HCT116 (cell line): ENCODE results near the gene IGSF21.
A peak's percentile ranks its signal among the peaks of the same experiment; 100 is the strongest.

Source experiments
- ELF1 ChIP-seq: IDR thresholded peaks from 2 replicates; pipeline ENCODE4 v1.6.1; 2012; ENCODE audit warnings: low read depth, borderline replicate concordance
- EZH2phosphoT487 ChIP-seq: fragments of 200-600 bp; IDR thresholded peaks from 2 replicates; pipeline ENCODE4 v1.6.1; 2018; ENCODE audit warnings: antibody characterized with exemption, borderline replicate concordance
- POLR2A ChIP-seq: IDR thresholded peaks from 2 replicates; pipeline ENCODE4 v1.7.0; 2011; ENCODE audit warnings: borderline replicate concordance; ENCODE audit not compliant: insufficient read depth, insufficient read length; ENCODE audit errors: extremely low read depth
- TCF7L2 ChIP-seq: IDR thresholded peaks from 2 replicates; pipeline ENCODE4 v1.7.0; 2011; ENCODE audit warnings: borderline replicate concordance, inconsistent platforms; ENCODE audit not compliant: insufficient read depth, insufficient read length; ENCODE audit errors: extremely low read depth
- ZNF274 ChIP-seq: fragments of 200-500 bp; sonication (Bioruptor generic); IDR thresholded peaks from 2 replicates; pipeline ENCODE4 v1.6.1; 2014; ENCODE audit warnings: mild to moderate bottlenecking, low read depth, low read length, inconsistent platforms
- TF ChIP-seq, protein P1 (sequence below), 3 experiments: fragments of 200-600 bp in 1 of 3; sonication (generic) in 1 of 3; IDR thresholded peaks in 2 of 3; conservative IDR thresholded peaks in 1 of 3; 2 replicates each; pipeline ENCODE4 v1.5.1; 2012 to 2017; ENCODE audit warnings: low read depth in 2 of 3, low read length in 2 of 3, antibody characterized with exemption in 1 of 3, borderline replicate concordance in 1 of 3, control low read depth in 1 of 3, mild to moderate bottlenecking in 1 of 3, mixed read lengths in 1 of 3, mixed run types in 1 of 3, moderate library complexity in 1 of 3; ENCODE audit not compliant: insufficient read depth in 1 of 3
- TF ChIP-seq, protein P2 (sequence below): IDR thresholded peaks from 2 replicates; pipeline ENCODE4 v1.6.1; 2012
- TF ChIP-seq, protein P3 (sequence below): IDR thresholded peaks from 2 replicates; pipeline ENCODE4 v1.6.1; 2012

DNA sequence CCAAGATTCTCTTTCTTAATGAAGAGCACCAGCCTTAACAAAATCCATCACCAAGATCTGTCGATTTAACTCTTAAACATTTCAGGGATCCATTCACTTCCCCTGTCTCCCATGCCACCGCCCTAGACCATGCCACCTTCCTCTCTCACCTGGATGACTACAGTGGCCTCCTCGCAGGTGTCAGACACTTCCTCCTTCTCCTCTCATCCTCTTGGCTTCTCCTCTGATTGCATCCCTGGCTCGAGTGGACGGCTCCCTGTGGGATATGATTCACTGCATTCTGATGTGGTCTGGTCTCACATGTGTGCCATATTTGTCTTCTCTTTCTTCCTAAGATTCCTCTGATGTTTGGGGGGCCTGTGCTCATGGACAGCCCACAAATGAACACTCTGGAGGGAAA, 306.7 kb downstream of the IGSF21 start:
- TF ChIP-seq TCF7L2 (no peak), ELF1 (no peak), ZNF274 (no peak), EZH2phosphoT487 (no peak), POLR2A (no peak)
- TF ChIP-seq, protein P1, sequence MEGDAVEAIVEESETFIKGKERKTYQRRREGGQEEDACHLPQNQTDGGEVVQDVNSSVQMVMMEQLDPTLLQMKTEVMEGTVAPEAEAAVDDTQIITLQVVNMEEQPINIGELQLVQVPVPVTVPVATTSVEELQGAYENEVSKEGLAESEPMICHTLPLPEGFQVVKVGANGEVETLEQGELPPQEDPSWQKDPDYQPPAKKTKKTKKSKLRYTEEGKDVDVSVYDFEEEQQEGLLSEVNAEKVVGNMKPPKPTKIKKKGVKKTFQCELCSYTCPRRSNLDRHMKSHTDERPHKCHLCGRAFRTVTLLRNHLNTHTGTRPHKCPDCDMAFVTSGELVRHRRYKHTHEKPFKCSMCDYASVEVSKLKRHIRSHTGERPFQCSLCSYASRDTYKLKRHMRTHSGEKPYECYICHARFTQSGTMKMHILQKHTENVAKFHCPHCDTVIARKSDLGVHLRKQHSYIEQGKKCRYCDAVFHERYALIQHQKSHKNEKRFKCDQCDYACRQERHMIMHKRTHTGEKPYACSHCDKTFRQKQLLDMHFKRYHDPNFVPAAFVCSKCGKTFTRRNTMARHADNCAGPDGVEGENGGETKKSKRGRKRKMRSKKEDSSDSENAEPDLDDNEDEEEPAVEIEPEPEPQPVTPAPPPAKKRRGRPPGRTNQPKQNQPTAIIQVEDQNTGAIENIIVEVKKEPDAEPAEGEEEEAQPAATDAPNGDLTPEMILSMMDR (IDR thresholded peaks at IDR 0.05 in 2 of 3, conservative IDR thresholded peaks at IDR 0.05 in 1 of 3; ENCODE audit: borderline replicate concordance in 1 of 3, insufficient read depth in 1 of 3, low read depth in 2 of 3, low read length in 2 of 3) = no peak
- TF ChIP-seq, protein P2, sequence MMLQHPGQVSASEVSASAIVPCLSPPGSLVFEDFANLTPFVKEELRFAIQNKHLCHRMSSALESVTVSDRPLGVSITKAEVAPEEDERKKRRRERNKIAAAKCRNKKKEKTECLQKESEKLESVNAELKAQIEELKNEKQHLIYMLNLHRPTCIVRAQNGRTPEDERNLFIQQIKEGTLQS = no peak
- TF ChIP-seq, protein P3, sequence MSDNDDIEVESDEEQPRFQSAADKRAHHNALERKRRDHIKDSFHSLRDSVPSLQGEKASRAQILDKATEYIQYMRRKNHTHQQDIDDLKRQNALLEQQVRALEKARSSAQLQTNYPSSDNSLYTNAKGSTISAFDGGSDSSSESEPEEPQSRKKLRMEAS = 0 out of 2 replicates have a peak, but pooled peaks have one; percentile 2
